Calu3 (cell line): ENCODE results near the gene RAB5IF. TPM values are rescaled to one million over a fixed set of nuclear protein-coding genes. Genes with fewer than 3 reads are reported as not detected.

Source experiments
- BruUV-seq: library from RNA; stranded (reverse); fragments of 400-500 nt; replicated peaks from 2 replicates; lab custom pipeline; 2021; lab: Mats Ljungman, UMichigan
- CTCF ChIA-PET: fragments of 300-600 bp; sonication (Branson Sonifier 250); formaldehyde crosslinking; loops from one replicate; lab custom pipeline; 2022; ENCODE audit warnings: antibody characterized with exemption; lab: Charles Lee
- DNase-seq: peaks from one replicate; pipeline ENCODE4 v3.0.0; 2022
- H3K27ac Mint-ChIP-seq: one replicate; pipeline ENCODE4 v1.8.0; 2022; ENCODE audit warnings: mixed read lengths; ENCODE audit not compliant: unreplicated experiment
- H3K27me3 Mint-ChIP-seq: one replicate; pipeline ENCODE4 v1.8.0; 2022; ENCODE audit warnings: mixed read lengths; ENCODE audit not compliant: unreplicated experiment
- H3K36me3 Mint-ChIP-seq: one replicate; pipeline ENCODE4 v1.8.0; 2022; ENCODE audit warnings: mild to moderate bottlenecking, moderate library complexity, mixed read lengths; ENCODE audit not compliant: insufficient read depth, unreplicated experiment
- H3K4me1 Mint-ChIP-seq: one replicate; pipeline ENCODE4 v1.8.0; 2022; ENCODE audit warnings: mild to moderate bottlenecking, low read depth, mixed read lengths; ENCODE audit not compliant: unreplicated experiment
- H3K4me3 Mint-ChIP-seq: one replicate; pipeline ENCODE4 v1.8.0; 2022; ENCODE audit warnings: mild to moderate bottlenecking, low read depth, moderate library complexity, mixed read lengths; ENCODE audit not compliant: unreplicated experiment
- H3K9me3 Mint-ChIP-seq: one replicate; pipeline ENCODE4 v1.8.0; 2022; ENCODE audit warnings: low read depth, mixed read lengths; ENCODE audit not compliant: unreplicated experiment
- intact Hi-C: fragments of 100-400 bp; cut with micrococcal nuclease; formaldehyde crosslinking; loops from one replicate; pipeline ENCODE4 v1.10.0; 2022; ENCODE audit not compliant: unreplicated experiment
- total RNA-seq: library from RNA; stranded (reverse); gene quantifications from 2 replicates; pipeline ENCODE4 v1.2.3, GENCODE V29; 2022
- TF ChIP-seq, protein P1 (sequence below): fragments of 200-600 bp; IDR thresholded peaks from one replicate; pipeline ENCODE4 v1.8.0; 2022; ENCODE audit warnings: antibody characterized with exemption; ENCODE audit not compliant: unreplicated experiment

Gene RAB5IF
- total RNA-seq, 1 experiment from 2014 or later = 235 TPM

DNA sequence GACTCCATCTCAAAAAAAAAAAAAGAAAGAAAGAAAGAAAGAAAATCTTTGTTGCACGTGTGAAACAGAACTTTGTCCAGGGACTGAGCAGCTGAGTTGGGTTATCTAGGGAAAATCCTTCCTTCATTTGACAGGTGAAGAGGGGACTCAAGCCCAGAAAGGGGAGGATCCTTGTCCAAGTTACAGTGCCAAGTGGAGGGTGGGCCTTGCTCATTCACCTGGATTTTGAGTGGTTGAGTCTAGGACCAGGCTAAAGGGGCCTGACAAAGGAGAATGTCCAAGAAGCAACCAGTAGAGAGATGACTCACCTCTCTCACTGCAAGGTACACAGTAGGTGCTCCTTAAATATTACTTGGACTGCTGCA is 29.5 kb upstream of the RAB5IF start:
- peak overlapping the region; percentile 17 for H3K27ac Mint-ChIP-seq
- H3K36me3 Mint-ChIP-seq = peaks cover 69% of the 10 kb centered on the region
- TF ChIP-seq, protein P1, sequence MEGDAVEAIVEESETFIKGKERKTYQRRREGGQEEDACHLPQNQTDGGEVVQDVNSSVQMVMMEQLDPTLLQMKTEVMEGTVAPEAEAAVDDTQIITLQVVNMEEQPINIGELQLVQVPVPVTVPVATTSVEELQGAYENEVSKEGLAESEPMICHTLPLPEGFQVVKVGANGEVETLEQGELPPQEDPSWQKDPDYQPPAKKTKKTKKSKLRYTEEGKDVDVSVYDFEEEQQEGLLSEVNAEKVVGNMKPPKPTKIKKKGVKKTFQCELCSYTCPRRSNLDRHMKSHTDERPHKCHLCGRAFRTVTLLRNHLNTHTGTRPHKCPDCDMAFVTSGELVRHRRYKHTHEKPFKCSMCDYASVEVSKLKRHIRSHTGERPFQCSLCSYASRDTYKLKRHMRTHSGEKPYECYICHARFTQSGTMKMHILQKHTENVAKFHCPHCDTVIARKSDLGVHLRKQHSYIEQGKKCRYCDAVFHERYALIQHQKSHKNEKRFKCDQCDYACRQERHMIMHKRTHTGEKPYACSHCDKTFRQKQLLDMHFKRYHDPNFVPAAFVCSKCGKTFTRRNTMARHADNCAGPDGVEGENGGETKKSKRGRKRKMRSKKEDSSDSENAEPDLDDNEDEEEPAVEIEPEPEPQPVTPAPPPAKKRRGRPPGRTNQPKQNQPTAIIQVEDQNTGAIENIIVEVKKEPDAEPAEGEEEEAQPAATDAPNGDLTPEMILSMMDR = no peak
- no peaks in the 10 kb centered on the region for H3K27me3 Mint-ChIP-seq
- DNase-seq = no peak
- intact Hi-C loops = no loop called here
- peaks cover 36% of the 10 kb centered on the region for H3K4me1 Mint-ChIP-seq
- BruUV-seq = no TSS peak
- CTCF ChIA-PET = interaction anchor here (0.6 to 1.8 kb wide), 4 partner anchors 13 to 37 kb away, joined by 3 to 7 read pairs (median 6); partner anchors contain the start of gene RAB5IF
- H3K9me3 Mint-ChIP-seq = no peaks in the 10 kb centered on the region
- peak overlapping the region; percentile 77 for H3K4me3 Mint-ChIP-seq

DNA sequence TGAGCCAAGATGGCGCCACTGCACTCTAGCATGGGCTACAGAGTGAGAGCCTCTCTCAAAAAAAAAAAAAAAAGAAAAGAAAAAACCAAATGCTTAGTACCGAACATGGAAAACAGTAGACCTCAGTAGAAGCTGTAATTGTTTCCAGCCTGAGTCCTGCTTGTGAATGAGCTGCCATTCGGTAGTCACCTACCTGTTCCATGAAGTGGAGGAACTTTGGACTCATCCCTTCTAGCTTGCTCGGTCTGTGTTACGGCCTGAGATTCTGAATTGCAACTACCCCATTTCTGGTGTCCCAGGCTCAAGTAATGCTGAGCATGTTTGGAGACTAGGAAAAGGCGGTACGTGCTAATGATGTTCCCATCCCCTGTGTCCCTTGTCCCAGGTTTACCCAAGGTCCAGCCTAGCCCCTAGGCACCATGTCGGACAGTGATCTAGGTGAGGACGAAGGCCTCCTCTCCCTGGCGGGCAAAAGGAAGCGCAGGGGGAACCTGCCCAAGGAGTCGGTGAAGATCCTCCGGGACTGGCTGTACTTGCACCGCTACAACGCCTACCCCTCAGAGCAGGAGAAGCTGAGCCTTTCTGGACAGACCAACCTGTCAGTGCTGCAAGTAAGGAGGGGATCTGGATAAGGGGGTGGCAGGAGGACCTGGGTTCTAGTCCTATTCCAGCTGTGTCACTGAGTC is 27.1 kb upstream of the RAB5IF start:
- no TSS peak for BruUV-seq
- Mint-ChIP-seq H3K36me3 (peaks cover 69% of the 10 kb centered on the region), H3K4me3 (no peak overlapping the region), H3K4me1 (peaks cover 27% of the 10 kb centered on the region), H3K27ac (no peak overlapping the region), H3K27me3 (no peaks in the 10 kb centered on the region), H3K9me3 (no peaks in the 10 kb centered on the region)
- CTCF ChIA-PET = no interaction called here
- intact Hi-C loops = no loop called here
- no peak for DNase-seq
- TF ChIP-seq, protein P1 = no peak

DNA sequence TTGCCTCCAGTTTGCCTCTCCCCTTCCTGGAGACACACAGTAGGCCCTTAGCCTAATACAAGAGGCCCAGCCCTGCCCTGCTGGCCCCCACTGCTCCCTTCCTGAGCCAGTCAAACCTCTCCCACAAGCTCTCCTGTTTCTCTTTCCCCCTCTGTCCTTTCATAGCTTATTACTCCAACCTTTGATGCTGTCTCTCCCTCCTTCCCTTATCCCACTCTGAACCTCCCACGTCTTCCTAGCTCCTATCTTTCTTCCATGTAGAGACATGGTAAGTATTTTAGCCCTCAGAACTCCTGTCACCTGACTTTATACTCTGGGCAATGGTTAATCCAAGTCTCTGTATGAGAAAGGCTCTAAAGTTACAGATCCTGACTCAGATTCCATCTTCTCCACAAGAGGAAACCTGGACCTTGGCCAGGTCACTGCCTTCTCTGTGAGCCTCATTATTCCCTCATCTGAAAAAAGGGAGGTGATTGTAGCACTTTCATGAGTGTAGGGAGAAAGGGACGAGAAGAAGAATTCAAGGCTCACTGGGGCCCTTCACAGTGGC is 25.5 kb upstream of the RAB5IF start:
- H3K27me3 Mint-ChIP-seq = no peaks in the 10 kb centered on the region
- TF ChIP-seq, protein P1 = no peak
- no peak overlapping the region for H3K4me3 Mint-ChIP-seq
- CTCF ChIA-PET = interaction anchor here (0.7 to 1.1 kb wide), 2 partner anchors 9 to 234 kb away, joined by 5 to 7 read pairs; no protein-coding TSS in a partner anchor
- no peak overlapping the region for H3K27ac Mint-ChIP-seq
- intact Hi-C loops = no loop called here
- BruUV-seq = no TSS peak
- H3K36me3 Mint-ChIP-seq = peaks cover 61% of the 10 kb centered on the region
- H3K4me1 Mint-ChIP-seq = peaks cover 23% of the 10 kb centered on the region
- no peaks in the 10 kb centered on the region for H3K9me3 Mint-ChIP-seq
- no peak for DNase-seq

DNA sequence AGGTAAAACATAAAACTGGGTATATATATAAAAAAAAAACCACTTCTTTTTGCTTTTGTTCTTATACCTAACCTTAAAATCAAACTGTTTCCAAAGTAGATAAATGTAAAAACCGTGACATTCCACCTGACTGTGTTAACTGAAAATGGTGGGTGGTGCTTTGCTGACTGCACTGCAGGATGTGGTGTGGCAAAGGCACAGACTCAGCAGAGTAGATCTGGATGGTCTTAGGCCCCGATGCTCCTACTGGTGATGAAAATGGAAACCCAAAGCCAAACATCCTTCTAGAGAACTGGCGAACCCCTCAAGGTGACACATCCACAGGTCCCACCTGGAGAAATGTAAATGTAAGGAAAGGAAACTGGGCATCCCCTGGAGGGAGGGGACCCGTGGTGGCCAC is 23.3 kb upstream of the RAB5IF start:
- Mint-ChIP-seq H3K4me1 (peaks cover 8% of the 10 kb centered on the region), H3K4me3 (no peak overlapping the region), H3K9me3 (no peaks in the 10 kb centered on the region), H3K27me3 (no peaks in the 10 kb centered on the region), H3K36me3 (peaks cover 53% of the 10 kb centered on the region), H3K27ac (no peak overlapping the region)
- CTCF ChIA-PET = no interaction called here
- BruUV-seq = no TSS peak
- no peak for DNase-seq
- intact Hi-C loops = no loop called here
- TF ChIP-seq, protein P1 = no peak
